Muscle layer of colon (tissue), 2 donors: ENCODE results near the gene KRABD2.
"Not testable (repeated sequence)": the region's sequence is repeated elsewhere in the genome, so short reads cannot be mapped to it uniquely, and the experiment has no call there.

Experiments
- H3K27ac ChIP-seq: one replicate; pipeline ENCODE4 v1.7.0; 2013; ENCODE audit warnings: low read depth, mild to moderate bottlenecking, low read length, moderate library complexity
- H3K27me3 ChIP-seq, 2 donors: one replicate each; pipeline ENCODE4 v1.7.0; 2013; ENCODE audit warnings: low read length in 2 of 2, mild to moderate bottlenecking in 2 of 2; ENCODE audit not compliant: insufficient read depth in 2 of 2, control insufficient read depth in 1 of 2
- H3K36me3 ChIP-seq: one replicate; pipeline ENCODE4 v1.7.0; 2013; ENCODE audit warnings: mild to moderate bottlenecking, low read length; ENCODE audit not compliant: insufficient read depth
- H3K4me1 ChIP-seq: one replicate; pipeline ENCODE4 v1.7.0; 2013; ENCODE audit warnings: mild to moderate bottlenecking, low read length; ENCODE audit not compliant: insufficient read depth
- H3K4me3 ChIP-seq, 2 donors: one replicate each; pipeline ENCODE4 v1.7.0; 2013; ENCODE audit warnings: low read length in 2 of 2, low read depth in 1 of 2, mild to moderate bottlenecking in 1 of 2, moderate library complexity in 1 of 2
- H3K9ac ChIP-seq: one replicate; pipeline ENCODE4 v1.7.0; 2013; ENCODE audit warnings: low read length
- H3K9me3 ChIP-seq: one replicate; pipeline ENCODE4 v1.7.0; 2013; ENCODE audit warnings: mild to moderate bottlenecking, low read length
- donor health status: abdominal sarcoma.
- donor health status: Adenocarcinoma of cecum.

Gene KRABD2

DNA sequence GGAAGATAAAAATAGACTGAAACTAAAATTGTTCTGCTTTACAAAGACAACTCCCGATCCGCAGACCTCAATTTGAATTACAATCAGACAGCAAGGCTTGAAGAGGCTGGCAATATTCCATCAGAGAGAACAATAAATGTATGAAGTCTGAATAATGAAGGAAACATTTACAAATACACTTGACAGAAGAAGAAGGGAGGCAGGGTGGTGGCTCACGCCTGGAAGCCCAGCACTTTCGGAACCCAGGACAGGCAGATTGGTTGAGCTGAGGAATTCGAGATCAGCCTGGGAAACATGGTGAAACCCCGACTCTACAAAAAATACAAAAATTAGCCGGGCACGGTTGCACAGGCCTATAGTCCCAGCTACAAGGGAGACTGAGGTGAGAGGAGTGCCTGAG, 22.3 kb downstream of the KRABD2 start:
- Histone ChIP-seq H3K9me3 (no peaks in the 10 kb centered on the region), H3K4me1 (no peaks in the 10 kb centered on the region), H3K27ac (no peak overlapping the region), H3K9ac (no peak overlapping the region), H3K27me3 (no peaks in the 10 kb centered on the region), H3K36me3 (no peaks in the 10 kb centered on the region), H3K4me3 (no peak overlapping the region)

DNA sequence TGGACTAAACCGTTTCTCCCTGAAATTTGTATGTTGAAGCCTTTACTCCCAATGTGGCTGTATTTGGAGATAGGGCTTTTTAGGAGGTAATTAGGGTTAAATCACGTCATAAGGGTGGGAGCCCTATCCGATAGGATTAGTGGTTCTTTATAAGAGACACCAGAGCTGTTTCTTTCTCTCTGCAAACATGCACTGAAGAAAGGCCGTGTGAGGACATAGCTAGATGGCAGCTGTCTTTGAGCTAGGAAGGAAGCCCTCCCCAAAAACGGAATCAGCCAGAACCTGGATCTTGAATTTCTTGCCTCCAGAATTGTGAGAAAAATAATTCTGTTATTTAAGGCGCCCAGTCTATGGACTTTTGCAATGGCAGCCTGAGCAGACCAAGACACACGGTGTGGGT, 22.8 kb downstream of the KRABD2 start:
- no peak overlapping the region for H3K9ac ChIP-seq
- no peaks in the 10 kb centered on the region for H3K4me1 ChIP-seq
- no peak overlapping the region for H3K4me3 ChIP-seq
- no peaks in the 10 kb centered on the region for H3K9me3 ChIP-seq
- H3K36me3 ChIP-seq: no peaks in the 10 kb centered on the region
- H3K27me3 ChIP-seq: no peaks in the 10 kb centered on the region
- no peak overlapping the region for H3K27ac ChIP-seq

DNA sequence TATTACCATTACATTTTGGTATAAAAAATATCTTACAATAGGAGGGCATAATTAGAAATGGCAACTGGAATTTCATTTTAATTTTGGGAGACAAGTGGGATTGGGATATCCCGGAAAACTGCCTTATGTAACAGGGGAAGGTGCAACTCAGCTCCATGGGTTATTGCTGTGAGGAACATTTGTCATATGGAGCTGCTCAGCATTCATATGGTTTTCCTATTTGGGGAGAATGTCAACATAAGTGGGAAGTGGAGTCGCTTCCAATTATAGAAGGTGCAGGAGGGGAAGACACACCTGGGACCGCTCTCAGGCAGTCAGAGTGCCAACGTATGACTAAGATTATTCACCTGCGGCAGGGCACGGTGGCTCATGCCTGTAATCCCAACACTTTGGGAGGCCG, 26.2 kb downstream of the KRABD2 start:
- no peak overlapping the region for H3K4me3 ChIP-seq
- no peaks in the 10 kb centered on the region for H3K27me3 ChIP-seq
- no peak overlapping the region for H3K27ac ChIP-seq
- H3K36me3 ChIP-seq: no peaks in the 10 kb centered on the region
- no peaks in the 10 kb centered on the region for H3K4me1 ChIP-seq
- no peaks in the 10 kb centered on the region for H3K9me3 ChIP-seq
- no peak overlapping the region for H3K9ac ChIP-seq

DNA sequence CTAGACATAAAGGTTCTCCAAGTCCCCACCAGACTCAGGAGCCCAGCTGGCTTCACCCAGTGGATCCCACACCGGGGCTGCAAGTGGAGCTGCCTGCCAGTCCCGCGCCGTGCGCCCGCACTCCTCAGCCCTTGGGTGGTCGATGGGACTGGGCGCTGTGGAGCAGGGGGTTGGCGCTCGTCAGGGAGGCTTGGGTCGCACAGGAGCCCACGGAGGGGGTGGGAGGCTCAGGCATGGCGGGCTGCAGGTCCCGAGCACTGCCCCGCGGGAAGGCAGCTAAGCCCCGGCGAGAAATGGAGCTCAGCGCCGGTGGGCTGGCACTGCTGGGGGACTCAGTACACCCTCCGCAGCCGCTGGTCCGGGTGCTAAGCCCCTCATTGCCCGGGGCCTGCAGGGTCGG, 29.5 kb downstream of the KRABD2 start:
- not testable (repeated sequence) for H3K9me3 ChIP-seq, H3K9ac ChIP-seq, H3K4me1 ChIP-seq, H3K4me3 ChIP-seq, H3K27ac ChIP-seq, H3K36me3 ChIP-seq, H3K27me3 ChIP-seq

DNA sequence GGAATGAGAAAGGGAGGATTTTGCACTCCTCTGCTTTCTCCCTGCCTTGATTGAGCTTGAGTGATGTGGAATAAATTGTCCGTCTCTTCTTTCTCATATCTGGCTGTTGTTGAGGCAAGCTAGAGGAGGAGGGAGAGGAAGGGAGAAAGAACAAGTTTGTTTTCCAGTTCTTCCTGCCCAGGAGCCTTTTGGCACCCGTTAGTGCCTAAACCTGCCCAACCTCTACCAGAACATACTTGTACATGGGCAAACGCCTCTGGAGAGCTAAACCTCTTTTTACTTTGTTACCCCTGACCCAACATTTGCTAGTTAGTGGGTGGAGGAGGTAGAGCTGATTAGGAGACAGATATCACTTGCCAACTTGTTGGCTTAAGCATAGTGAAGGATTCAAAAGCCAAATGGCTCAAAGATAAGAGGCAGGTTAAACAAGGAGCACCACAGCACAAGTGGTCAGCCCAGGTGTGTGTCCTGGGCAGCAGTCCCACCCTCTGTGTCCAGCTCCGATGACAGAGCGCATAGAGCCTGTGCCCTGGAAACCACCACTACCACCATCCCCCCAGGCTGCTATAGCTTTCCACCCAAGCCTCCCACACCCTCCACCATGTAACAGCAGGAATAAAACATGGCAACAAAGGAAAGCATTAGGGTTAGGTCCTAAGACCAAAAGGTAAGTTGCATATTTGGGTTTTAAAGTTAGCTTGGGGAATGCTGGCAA, 30.4 kb downstream of the KRABD2 start:
- H3K4me3 ChIP-seq: no peak overlapping the region
- no peaks in the 10 kb centered on the region for H3K27me3 ChIP-seq
- H3K9me3 ChIP-seq: no peaks in the 10 kb centered on the region
- H3K4me1 ChIP-seq: no peaks in the 10 kb centered on the region
- no peak overlapping the region for H3K27ac ChIP-seq
- H3K9ac ChIP-seq: no peak overlapping the region
- H3K36me3 ChIP-seq: no peaks in the 10 kb centered on the region

DNA sequence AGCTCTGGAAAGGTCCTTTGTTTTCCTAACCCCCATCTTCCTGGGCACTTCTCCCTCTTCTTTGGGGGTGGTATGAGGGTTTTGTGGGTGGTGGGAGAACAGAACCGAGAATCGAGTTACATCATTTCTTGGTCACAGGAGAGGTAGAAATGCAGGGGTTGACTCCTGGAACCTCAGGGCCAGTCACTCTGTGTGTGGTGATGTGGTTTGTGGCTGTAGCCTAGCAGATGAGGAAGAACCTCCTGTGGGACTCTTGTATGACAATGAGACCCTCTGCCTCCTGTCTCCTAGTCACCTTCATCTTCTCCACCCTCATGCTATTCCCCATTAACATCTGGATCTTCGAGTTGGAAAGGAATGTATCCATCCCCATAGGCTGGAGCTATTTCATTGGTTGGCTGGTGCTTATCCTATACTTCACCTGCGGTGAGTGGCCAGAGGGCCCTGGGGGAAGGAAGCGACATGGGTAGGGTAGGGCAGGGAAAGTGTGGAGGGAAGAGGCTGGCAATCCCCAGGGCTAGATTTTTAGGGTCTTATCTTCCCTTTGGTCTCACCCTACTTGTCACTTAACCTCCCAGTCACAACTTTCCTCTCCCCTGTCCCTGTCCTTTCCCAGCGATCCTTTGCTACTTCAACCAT, 31.3 kb downstream of the KRABD2 start:
- Histone ChIP-seq H3K4me1 (no peaks in the 10 kb centered on the region), H3K9me3 (no peaks in the 10 kb centered on the region), H3K27ac (no peak overlapping the region), H3K27me3 (no peaks in the 10 kb centered on the region), H3K4me3 (no peak overlapping the region), H3K9ac (no peak overlapping the region), H3K36me3 (no peaks in the 10 kb centered on the region)

DNA sequence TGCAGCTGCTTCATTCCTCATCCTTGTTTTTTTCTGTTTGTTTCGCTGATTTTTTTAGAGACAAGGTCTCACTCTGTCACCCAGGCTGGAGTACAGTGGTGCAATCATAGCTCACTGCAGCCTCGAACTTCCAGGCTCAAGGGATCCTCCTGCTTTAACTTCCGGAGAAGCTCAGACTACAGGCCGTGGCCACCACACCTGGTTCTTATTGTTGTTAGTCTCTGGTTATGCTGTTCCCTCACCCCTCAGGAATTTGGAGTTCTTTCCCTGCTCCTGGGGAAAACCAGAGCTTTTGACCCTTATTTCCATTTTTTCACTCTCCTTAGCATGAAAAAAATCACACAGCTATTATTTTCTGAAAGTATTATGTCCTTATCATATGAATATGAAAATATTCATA, 35.0 kb downstream of the KRABD2 start:
- no peaks in the 10 kb centered on the region for H3K27me3 ChIP-seq

DNA sequence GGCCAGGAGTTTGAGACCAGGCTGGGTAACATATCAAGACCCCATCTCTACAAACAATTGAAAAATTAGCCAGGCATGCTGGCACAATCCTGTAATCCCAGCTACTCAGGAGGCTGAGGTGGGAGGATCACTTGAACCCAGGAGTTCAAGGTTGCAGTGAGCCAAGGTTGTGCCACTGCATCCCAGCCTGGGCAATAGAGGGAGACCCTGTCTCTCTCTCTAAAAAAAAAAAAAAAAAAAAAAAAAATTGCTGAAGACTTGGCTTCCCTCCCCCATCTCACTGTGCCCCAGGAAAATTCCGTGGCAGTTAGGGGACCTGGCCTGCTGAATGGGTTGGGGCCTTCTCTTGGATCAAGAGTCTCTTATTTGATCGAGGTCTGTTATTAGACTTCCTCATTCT, 37.0 kb downstream of the KRABD2 start, which contains the start of gene ODF4:
ODF4 (plus strand) TSS at position 301 of the 400 bp plus-strand sequence. CDS start 212 bp downstream, outside the sequence.
- Histone ChIP-seq H3K27ac (no peak within 1 kb of the TSS), H3K4me3 (no peak within 1 kb of the TSS), H3K27me3 (no peaks in the 10 kb centered on the region), H3K4me1 (no peaks in the 10 kb centered on the region), H3K9ac (no peak within 1 kb of the TSS), H3K36me3 (no peaks in the 10 kb centered on the region), H3K9me3 (no peaks in the 10 kb centered on the region)

More for the DNA sequence above, 35.0 kb downstream of the KRABD2 start:
- Histone ChIP-seq H3K4me1 (no peaks in the 10 kb centered on the region), H3K4me3 (no peak overlapping the region), H3K9me3 (no peaks in the 10 kb centered on the region), H3K27ac (no peak overlapping the region), H3K9ac (no peak overlapping the region), H3K36me3 (no peaks in the 10 kb centered on the region)

DNA sequence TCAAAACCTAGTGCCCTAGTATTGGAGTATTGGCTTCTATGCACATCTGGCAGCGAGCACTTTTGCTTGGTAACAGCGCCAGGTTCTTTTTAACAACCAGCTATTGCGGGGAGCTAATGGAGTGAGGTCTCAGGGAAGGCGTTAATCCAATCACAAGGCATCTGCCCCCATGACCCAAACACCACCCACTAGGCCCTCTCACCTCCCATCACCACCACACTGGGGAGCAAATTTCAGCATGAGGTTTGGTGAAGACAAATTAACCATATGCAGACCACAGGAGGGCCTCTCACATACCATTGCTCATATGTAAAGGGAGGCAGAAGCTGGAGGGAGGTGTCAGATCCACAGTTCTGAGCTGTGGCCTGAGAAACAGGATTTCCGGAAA, 37.8 kb downstream of the KRABD2 start:
- H3K27ac ChIP-seq: no peak overlapping the region
- no peak overlapping the region for H3K4me3 ChIP-seq
- no peak overlapping the region for H3K9ac ChIP-seq
- H3K27me3 ChIP-seq: no peaks in the 10 kb centered on the region
- H3K4me1 ChIP-seq: no peaks in the 10 kb centered on the region
- H3K36me3 ChIP-seq: no peaks in the 10 kb centered on the region
- H3K9me3 ChIP-seq: no peaks in the 10 kb centered on the region

DNA sequence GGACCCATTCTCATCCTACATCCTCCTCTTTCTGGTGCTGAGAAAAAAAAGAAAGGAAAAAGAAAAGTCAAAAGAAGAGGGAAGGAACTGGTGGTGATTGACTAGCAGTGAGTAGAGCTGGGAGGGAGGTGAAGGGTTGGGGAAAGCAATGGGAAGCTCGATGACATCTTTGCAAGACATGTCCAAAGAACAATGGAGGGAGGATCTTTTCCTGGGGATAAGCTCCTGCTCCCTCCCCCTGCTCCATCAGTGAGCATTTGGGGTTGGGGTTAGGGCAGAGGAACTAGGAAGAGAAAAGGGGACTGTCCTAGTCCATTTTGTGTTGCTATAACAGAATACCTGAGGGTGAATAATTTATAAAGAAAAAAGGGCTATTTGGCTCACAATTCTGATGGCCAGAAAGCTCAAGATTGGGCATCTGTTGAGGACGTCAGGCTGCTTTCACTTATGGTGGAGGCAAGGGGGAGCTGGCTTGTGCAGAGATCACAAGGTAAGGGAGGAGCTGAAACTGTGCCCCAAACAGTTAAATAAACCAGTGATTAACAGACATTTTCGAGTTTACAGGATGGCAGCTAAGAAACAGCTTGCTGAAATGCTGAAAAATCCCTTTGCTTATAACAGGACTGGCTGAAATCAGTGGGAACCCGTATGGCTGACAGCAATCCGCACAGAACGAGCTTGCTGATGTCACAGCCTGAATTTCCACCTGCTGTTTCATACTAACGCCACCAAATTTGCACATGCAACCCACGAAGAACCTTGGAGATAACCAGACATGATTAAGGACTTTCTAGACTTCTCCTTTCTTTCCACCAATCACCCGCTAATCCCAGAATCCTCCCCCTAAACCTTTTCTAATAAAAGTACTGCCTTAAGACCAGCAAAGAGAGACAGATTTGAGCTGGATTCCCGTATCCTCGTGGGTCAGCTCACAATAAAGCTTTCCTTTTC, 38.4 kb downstream of the KRABD2 start:
- Histone ChIP-seq H3K27me3 (no peaks in the 10 kb centered on the region), H3K36me3 (no peaks in the 10 kb centered on the region), H3K27ac (no peak overlapping the region), H3K4me1 (no peaks in the 10 kb centered on the region), H3K9me3 (no peaks in the 10 kb centered on the region), H3K4me3 (no peak overlapping the region), H3K9ac (no peak overlapping the region)

DNA sequence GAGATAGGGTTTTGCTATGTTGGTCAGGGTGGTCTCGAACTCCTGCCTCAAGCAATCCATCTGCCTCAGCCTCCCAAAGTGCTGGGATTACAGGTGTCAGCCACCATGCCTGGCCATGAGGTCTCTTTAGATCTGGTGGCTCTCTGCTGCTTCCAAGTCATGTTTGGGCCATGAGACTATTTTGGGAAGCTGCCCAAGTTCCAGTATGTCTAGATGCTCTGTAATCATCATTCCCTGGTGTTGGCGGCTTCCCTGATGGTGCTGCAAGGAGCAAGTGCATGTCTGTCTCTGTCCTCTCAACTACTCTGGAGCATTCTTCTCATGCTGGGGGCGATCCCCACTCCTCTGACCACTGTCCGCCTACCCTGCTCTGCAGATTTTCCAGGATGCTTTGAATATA, 43.2 kb downstream of the KRABD2 start:
- H3K4me1 ChIP-seq: no peaks in the 10 kb centered on the region
- H3K9ac ChIP-seq: no peak overlapping the region
- H3K27ac ChIP-seq: no peak overlapping the region

More for the DNA sequence above, 43.2 kb downstream of the KRABD2 start:
- no peaks in the 10 kb centered on the region for H3K27me3 ChIP-seq
- no peak overlapping the region for H3K4me3 ChIP-seq
- H3K9me3 ChIP-seq: no peaks in the 10 kb centered on the region
- no peaks in the 10 kb centered on the region for H3K36me3 ChIP-seq
